GM23338 (cell line): ENCODE data around the gene EML1. TPM values are rescaled to one million over a fixed set of nuclear protein-coding genes. Genes with fewer than 3 reads are reported as not detected.

Experiments used
- ATAC-seq: fragments of 200-7000 bp; cut with Tn5 transposase; 3 replicates; pipeline ENCODE4 v1.9.1; 2020
- DNase-seq: peaks from one replicate; pipeline ENCODE4 v3.0.0-alpha.2; 2015; ENCODE audit warnings: low spot score
- H2AFZ ChIP-seq: fragments of 200-600 bp; sonication (generic); 2 replicates; pipeline ENCODE4 v1.8.0; 2016; ENCODE audit warnings: antibody characterized with exemption, mild to moderate bottlenecking, moderate library complexity
- H3F3A ChIP-seq: fragments of 200-600 bp; sonication (generic); replicated peaks from 2 replicates; pipeline ENCODE4 v1.8.0; 2017; ENCODE audit warnings: antibody characterized with exemption, mixed run types, low read depth
- H3K27ac ChIP-seq: fragments of 200-600 bp; sonication (generic); 2 replicates; pipeline ENCODE4 v1.6.1; 2016; ENCODE audit warnings: low read depth
- H3K27me3 ChIP-seq: fragments of 200-600 bp; sonication (generic); 2 replicates; pipeline ENCODE4 v1.8.0; 2016; ENCODE audit warnings: mild to moderate bottlenecking, mixed run types, moderate library complexity; ENCODE audit not compliant: insufficient read depth
- H3K36me3 ChIP-seq: fragments of 200-600 bp; sonication (generic); 2 replicates; pipeline ENCODE4 v1.8.0; 2016; ENCODE audit warnings: mild to moderate bottlenecking; ENCODE audit not compliant: insufficient read depth
- H3K4me1 ChIP-seq: fragments of 200-600 bp; sonication (generic); 2 replicates; pipeline ENCODE4 v1.8.0; 2016; ENCODE audit warnings: mild to moderate bottlenecking, moderate library complexity; ENCODE audit not compliant: insufficient read depth
- H3K4me2 ChIP-seq: fragments of 200-600 bp; sonication (generic); 2 replicates; pipeline ENCODE4 v1.7.1; 2017; ENCODE audit warnings: mixed run types
- H3K4me3 ChIP-seq: fragments of 200-600 bp; sonication (generic); 2 replicates; pipeline ENCODE4 v1.6.1; 2016; ENCODE audit warnings: mixed run types
- H3K79me2 ChIP-seq: fragments of 200-600 bp; sonication (generic); replicated peaks from 2 replicates; pipeline ENCODE4 v1.8.0; 2017; ENCODE audit warnings: mild to moderate bottlenecking; ENCODE audit not compliant: insufficient read depth
- H3K9me2 ChIP-seq: fragments of 200-600 bp; sonication (generic); 2 replicates; pipeline ENCODE4 v1.8.0; 2017; ENCODE audit not compliant: insufficient read depth
- H4K20me1 ChIP-seq: fragments of 200-600 bp; sonication (generic); replicated peaks from 2 replicates; pipeline ENCODE4 v1.8.0; 2017; ENCODE audit warnings: mild to moderate bottlenecking; ENCODE audit not compliant: insufficient read depth
- H3K27ac Mint-ChIP-seq: 2 replicates; pipeline ENCODE4 v1.8.0; 2020; ENCODE audit warnings: inconsistent platforms, mild to moderate bottlenecking, moderate library complexity, mixed read lengths
- H3K27me3 Mint-ChIP-seq: 3 replicates; pipeline ENCODE4 v1.8.0; 2022; ENCODE audit warnings: low read depth, mild to moderate bottlenecking, moderate library complexity, mixed read lengths, inconsistent platforms; ENCODE audit not compliant: insufficient read depth, poor library complexity
- H3K36me3 Mint-ChIP-seq: 3 replicates; pipeline ENCODE4 v1.8.0; 2021; ENCODE audit warnings: low read depth, mild to moderate bottlenecking, inconsistent platforms, moderate library complexity, mixed read lengths
- H3K4me1 Mint-ChIP-seq: 3 replicates; pipeline ENCODE4 v1.8.0; 2020; ENCODE audit warnings: mild to moderate bottlenecking, inconsistent platforms, mixed read lengths
- H3K4me3 Mint-ChIP-seq: 3 replicates; pipeline ENCODE4 v1.8.0; 2021; ENCODE audit warnings: moderate library complexity, mild to moderate bottlenecking, inconsistent platforms, mixed read lengths
- H3K9me3 Mint-ChIP-seq: 3 replicates; pipeline ENCODE4 v1.8.0; 2020; ENCODE audit warnings: moderate library complexity, mild to moderate bottlenecking, inconsistent platforms, mixed read lengths
- CREB1 ChIP-seq: fragments of 250-450 bp; sonication (Bioruptor Pico); IDR thresholded peaks from 2 replicates; pipeline ENCODE4 v1.5.0; 2020; ENCODE audit warnings: low read depth, mild to moderate bottlenecking, moderate library complexity
- CTCF ChIP-seq, 2 experiments: fragments of 200-600 bp in 1 of 2; sonication (generic) in 1 of 2; conservative IDR thresholded peaks; 2 replicates each; pipeline versions ENCODE4 v1.5.1 to v1.6.1; 2016 to 2017; ENCODE audit warnings: antibody characterized with exemption in 2 of 2, low read depth in 2 of 2, mild to moderate bottlenecking in 2 of 2, moderate library complexity in 1 of 2
- ETS1 ChIP-seq: IDR thresholded peaks from 2 replicates; pipeline ENCODE4 v1.6.1; 2016; ENCODE audit warnings: antibody characterized with exemption
- EZH2 ChIP-seq: fragments of 200-600 bp; sonication (generic); IDR thresholded peaks from one replicate; pipeline ENCODE4 v1.8.0; 2017; ENCODE audit warnings: antibody characterized with exemption, mild to moderate bottlenecking, low read depth; ENCODE audit not compliant: unreplicated experiment
- EZH2phosphoT487 ChIP-seq: fragments of 200-600 bp; sonication (generic); IDR thresholded peaks from one replicate; pipeline ENCODE4 v1.8.1; 2018; ENCODE audit warnings: antibody characterized with exemption; ENCODE audit not compliant: unreplicated experiment
- JUNB ChIP-seq: IDR thresholded peaks from one replicate; pipeline ENCODE4 v1.6.1; 2016; ENCODE audit warnings: antibody characterized with exemption; ENCODE audit not compliant: unreplicated experiment
- NANOG ChIP-seq: IDR thresholded peaks from 2 replicates; pipeline ENCODE4 v1.6.1; 2016; ENCODE audit warnings: antibody characterized with exemption, borderline replicate concordance
- POLR2AphosphoS5 ChIP-seq: IDR thresholded peaks from 2 replicates; pipeline ENCODE4 v1.6.1; 2016; ENCODE audit warnings: antibody characterized with exemption, low read depth
- REST ChIP-seq: IDR thresholded peaks from one replicate; pipeline ENCODE4 v1.6.1; 2018; ENCODE audit warnings: antibody characterized with exemption; ENCODE audit not compliant: unreplicated experiment
- STAT1 ChIP-seq: IDR thresholded peaks from one replicate; pipeline ENCODE4 v1.6.1; 2016; ENCODE audit warnings: antibody characterized with exemption; ENCODE audit not compliant: unreplicated experiment
- ZNF114 ChIP-seq: fragments of 250-450 bp; sonication (Bioruptor Pico); IDR thresholded peaks from 2 replicates; pipeline ENCODE4 v1.5.0; 2020; ENCODE audit warnings: mild to moderate bottlenecking, moderate library complexity
- ZNF331 ChIP-seq: fragments of 250-450 bp; sonication (Bioruptor Pico); IDR thresholded peaks from 2 replicates; pipeline ENCODE4 v1.5.0; 2020; ENCODE audit warnings: low read depth, mild to moderate bottlenecking, moderate library complexity
- ZNF462 ChIP-seq: fragments of 250-450 bp; sonication (Bioruptor Pico); IDR thresholded peaks from 2 replicates; pipeline ENCODE4 v1.5.0; 2020; ENCODE audit warnings: mild to moderate bottlenecking, moderate library complexity
- polyA plus RNA-seq: library from polyadenylated mRNA; unstranded; fragments of >200 nt; fragmentation: Nextera tagmentation; extraction: Ambion mirVana; gene quantifications from 2 replicates; pipeline ENCODE4 v1.2.1, GENCODE V29; 2016
- total RNA-seq: library from RNA; depleted of rRNA; stranded (reverse); fragments of >200 nt; shearing (Covaris generic); gene quantifications from 2 replicates; pipeline ENCODE4 v1.2.3, GENCODE V29; 2014

The EML1 gene
- total and polyA plus RNA-seq, 2 experiments from 2014 or later: 7.0 to 18.1 TPM

GRCh38 chr14:99839696-99840095 lies 46.5 kb downstream of the EML1 start:
- Histone ChIP-seq H2AFZ (no peak overlapping the region), H3K4me1 (peaks cover 37% of the 10 kb centered on the region), H3K27ac (peak overlapping the region; percentile 16), H3K4me2 (peak overlapping the region; percentile 61), H3F3A (no peaks in the 10 kb centered on the region), H3K27me3 (peaks cover 5% of the 10 kb centered on the region; the same call in 1 of the 2 replicates), H3K9me2 (no peaks in the 10 kb centered on the region), H3K36me3 (no peaks in the 10 kb centered on the region), H4K20me1 (no peaks in the 10 kb centered on the region; the same call in 1 of the 2 replicates), H3K79me2 (0 out of 2 replicates have a peak, but pooled peaks cover 6% of the 10 kb centered on the region), H3K4me3 (peak overlapping the region; percentile 15; the same call in 1 of the 2 replicates)
- H3K27ac Mint-ChIP-seq: no peak overlapping the region
- peaks cover 6% of the 10 kb centered on the region for H3K27me3 Mint-ChIP-seq
- ATAC-seq: no peak
- H3K4me3 Mint-ChIP-seq: no peak overlapping the region
- DNase-seq: no peak
- no peaks in the 10 kb centered on the region for H3K36me3 Mint-ChIP-seq
- H3K9me3 Mint-ChIP-seq: no peaks in the 10 kb centered on the region
- peaks cover 34% of the 10 kb centered on the region for H3K4me1 Mint-ChIP-seq
- TF ChIP-seq POLR2AphosphoS5 (no peak), CTCF (conservative IDR thresholded peaks at IDR 0.05; ENCODE audit: low read depth in 2 of 2) (no peak), CREB1 (CRISPR knock-in tag) (no peak), NANOG (no peak), ETS1 (no peak), EZH2 (no peak), ZNF462 (CRISPR knock-in tag) (no peak), JUNB (no peak), REST (no peak), ZNF331 (CRISPR knock-in tag) (no peak), EZH2phosphoT487 (no peak), STAT1 (no peak), ZNF114 (CRISPR knock-in tag) (no peak)
